ENCODE data around the gene FUT2. TPM values are rescaled to one million over a fixed set of nuclear protein-coding genes. Genes with fewer than 3 reads are reported as not detected.

FUT2 gene
- total RNA-seq, 2 experiments from 2014 or later: not detected

DNA sequence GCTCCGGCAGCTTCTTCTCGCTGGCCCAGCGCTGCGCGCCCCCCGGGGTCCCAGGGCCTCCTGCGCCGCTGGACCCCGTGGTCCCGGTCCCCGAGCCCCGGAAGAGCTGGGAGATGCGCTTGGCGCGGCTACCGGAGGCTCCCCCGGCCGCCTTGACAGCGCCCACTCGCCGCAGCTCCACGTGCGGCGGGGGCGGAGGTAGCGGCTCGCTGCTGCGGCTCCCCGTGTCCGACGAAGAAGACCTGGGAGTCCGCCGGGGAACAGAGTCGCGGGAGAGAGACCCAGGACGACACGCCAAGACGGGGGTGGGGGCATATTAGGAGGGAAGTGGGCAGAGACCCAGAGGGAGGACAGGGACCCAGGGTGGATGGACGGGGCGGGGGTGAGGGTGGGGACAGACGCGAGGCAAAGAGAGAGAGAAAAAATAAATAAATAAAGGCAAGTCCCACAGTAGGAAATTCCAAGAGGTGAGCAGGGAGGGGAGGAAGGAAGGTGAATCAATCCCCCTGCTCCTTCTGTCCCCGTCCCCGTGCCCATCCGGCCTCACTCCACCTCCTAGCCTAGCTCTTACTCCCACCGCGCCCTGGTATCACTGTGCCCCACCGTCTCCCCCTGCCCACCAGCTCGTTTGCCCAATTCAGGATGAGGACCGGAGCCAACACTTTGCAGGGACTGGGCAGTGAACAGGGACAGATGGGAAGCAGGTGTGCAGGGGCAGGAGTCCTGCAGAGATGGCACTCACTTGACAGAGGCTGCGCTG is 43.8 kb downstream of the FUT2 start:
- DNase-seq: no peak
- Mint-ChIP-seq H3K27ac (no peak overlapping the region), H3K9me3 (no peaks in the 10 kb centered on the region), H3K4me1 (ENCODE audit: low read depth) (peaks cover 16% of the 10 kb centered on the region), H3K36me3 (ENCODE audit: low read depth) (no peaks in the 10 kb centered on the region), H3K27me3 (peaks cover 6% of the 10 kb centered on the region), H3K4me3 (peak overlapping the region; percentile 26)
- ATAC-seq: no peak
- intact Hi-C loops (cut with micrococcal nuclease): loop anchor here (10.0 kb wide), 1 partner anchor 95 kb away; the partner anchor contains the start of gene CA11
- ChIA-PET CTCF (interaction anchor here (0.9 to 3.0 kb wide), 11 partner anchors 12 to 98 kb away, joined by 3 to 19 read pairs (median 5); partner anchors contain the start of gene CA11), POLR2A (interaction anchor here (0.6 to 1.4 kb wide), 6 partner anchors 12 to 1141 kb away, joined by 3 to 5 read pairs (median 4); partner anchors contain the start of gene FUT1)
- TF ChIP-seq, protein P1, sequence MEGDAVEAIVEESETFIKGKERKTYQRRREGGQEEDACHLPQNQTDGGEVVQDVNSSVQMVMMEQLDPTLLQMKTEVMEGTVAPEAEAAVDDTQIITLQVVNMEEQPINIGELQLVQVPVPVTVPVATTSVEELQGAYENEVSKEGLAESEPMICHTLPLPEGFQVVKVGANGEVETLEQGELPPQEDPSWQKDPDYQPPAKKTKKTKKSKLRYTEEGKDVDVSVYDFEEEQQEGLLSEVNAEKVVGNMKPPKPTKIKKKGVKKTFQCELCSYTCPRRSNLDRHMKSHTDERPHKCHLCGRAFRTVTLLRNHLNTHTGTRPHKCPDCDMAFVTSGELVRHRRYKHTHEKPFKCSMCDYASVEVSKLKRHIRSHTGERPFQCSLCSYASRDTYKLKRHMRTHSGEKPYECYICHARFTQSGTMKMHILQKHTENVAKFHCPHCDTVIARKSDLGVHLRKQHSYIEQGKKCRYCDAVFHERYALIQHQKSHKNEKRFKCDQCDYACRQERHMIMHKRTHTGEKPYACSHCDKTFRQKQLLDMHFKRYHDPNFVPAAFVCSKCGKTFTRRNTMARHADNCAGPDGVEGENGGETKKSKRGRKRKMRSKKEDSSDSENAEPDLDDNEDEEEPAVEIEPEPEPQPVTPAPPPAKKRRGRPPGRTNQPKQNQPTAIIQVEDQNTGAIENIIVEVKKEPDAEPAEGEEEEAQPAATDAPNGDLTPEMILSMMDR (IDR thresholded peaks at IDR 0.05): no peak

DNA sequence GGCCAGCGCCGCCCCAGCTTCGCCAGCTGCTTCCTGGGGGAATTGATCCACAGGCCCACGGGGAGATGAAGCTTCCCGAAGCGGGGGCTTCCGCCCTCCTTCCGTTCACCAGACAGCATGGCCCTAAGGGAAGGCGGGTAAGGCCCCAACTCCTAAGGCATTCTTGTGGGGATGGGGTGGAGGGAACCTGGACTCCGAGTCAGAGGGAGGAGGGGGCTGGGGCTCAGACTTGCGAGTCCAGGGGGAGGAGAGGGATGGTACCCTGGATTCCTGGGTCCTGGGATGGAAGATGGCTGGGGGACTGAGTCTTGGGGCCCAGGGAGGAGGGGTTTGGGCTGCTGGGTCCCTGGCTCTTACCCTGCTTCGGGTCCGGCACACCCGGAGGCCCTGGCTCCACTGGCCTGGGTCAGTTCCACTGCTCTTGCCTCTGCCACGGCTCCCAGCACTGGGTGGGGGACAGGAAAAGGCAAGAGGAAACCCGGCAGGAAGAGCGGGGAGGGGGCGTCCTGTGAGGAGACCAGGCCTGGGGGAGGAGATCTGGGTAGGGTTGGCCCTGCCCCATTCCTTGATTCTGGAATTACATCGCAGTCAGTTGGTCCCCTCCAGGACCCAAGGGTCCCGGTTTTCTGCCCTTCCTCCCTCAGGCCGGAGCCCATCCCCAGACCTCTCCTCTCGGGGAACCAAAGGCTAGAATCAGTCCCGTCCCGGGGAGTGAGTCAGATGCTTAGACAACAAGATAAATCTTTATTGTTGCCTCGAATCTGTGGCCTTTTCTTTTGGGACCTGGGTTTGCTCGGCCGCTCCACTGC is 44.6 kb downstream of the FUT2 start, which contains the start of gene RASIP1:
Gene RASIP1, minus strand, starts transcription at position 447 of the 809 bp plus-strand sequence. Its CDS starts 328 bp downstream, at position 119.
- Mint-ChIP-seq H3K4me1 (ENCODE audit: low read depth) (peaks cover 16% of the 10 kb centered on the region), H3K36me3 (ENCODE audit: low read depth) (no peaks in the 10 kb centered on the region), H3K9me3 (no peaks in the 10 kb centered on the region), H3K27me3 (peaks cover 9% of the 10 kb centered on the region), H3K4me3 (peak within 1 kb of the TSS; percentile 26), H3K27ac (no peak within 1 kb of the TSS)
- intact Hi-C loops (cut with micrococcal nuclease): loop anchor here (10.0 kb wide), 1 partner anchor 96 kb away; the partner anchor contains the start of gene CA11
- ChIA-PET CTCF (interaction anchor here (1.3 to 2.7 kb wide), 3 partner anchors 20 to 65 kb away, joined by 3 to 18 read pairs (median 6); no protein-coding TSS in a partner anchor), POLR2A (interaction anchor here (1.0 to 1.2 kb wide), 2 partner anchors 14 to 593 kb away, joined by 5 read pairs; no protein-coding TSS in a partner anchor)
- DNase-seq (no peak), ATAC-seq (no peak)
- TF ChIP-seq, protein P1 (IDR thresholded peaks at IDR 0.05): no peak

DNA sequence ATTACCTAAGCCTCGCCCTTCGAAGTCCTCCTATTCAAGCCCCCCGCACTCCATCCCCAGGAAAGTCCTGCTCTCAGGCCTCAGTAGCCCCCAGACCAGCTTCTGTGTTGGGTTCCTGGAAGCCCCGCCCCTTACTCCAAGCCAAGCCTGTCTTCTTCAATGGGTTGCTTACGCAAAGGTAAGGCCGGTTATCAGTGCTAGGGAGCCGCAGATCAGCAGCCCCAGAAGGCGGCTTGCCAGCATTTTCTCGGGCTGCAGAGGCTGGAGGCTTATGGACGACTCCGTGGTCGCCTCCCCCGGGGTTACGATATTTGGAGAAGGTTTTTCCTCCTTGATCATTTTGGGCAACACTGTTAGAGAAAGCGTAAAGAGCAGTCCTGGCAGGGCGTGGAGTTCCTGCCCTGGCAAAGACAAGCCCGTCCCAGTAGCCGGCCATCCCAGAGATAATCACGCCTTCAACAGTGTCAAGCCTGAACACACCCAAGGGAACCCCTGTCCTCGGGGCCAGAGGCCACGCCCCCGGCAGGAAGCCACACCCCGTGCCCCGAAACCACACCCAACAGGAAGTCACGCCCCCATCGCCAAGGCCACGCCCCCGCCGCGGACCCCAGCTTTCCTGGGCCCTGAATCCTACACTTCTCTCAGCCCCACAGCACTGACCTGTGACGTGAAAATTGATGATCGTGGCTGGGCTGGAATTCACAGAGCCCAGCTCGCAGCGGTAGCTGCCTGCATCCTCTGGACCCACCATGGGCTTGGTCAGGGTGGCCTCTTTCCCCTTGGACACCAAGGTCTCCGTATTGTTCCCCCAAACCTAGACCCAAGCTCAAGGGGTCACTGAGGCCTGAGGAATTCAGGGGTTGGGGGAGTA is 45.6 kb downstream of the FUT2 start:
- peak; percentile 17 for ATAC-seq
- Mint-ChIP-seq H3K4me1 (ENCODE audit: low read depth) (peaks cover 21% of the 10 kb centered on the region), H3K9me3 (no peaks in the 10 kb centered on the region), H3K27ac (no peak overlapping the region), H3K36me3 (ENCODE audit: low read depth) (no peaks in the 10 kb centered on the region), H3K27me3 (peaks cover 17% of the 10 kb centered on the region), H3K4me3 (no peak overlapping the region)
- TF ChIP-seq, protein P1 (IDR thresholded peaks at IDR 0.05): no peak
- CTCF ChIA-PET: no interaction called here
- DNase-seq: peak; percentile 65
- intact Hi-C loops (cut with micrococcal nuclease): loop anchor here (10.0 kb wide), 1 partner anchor 97 kb away; the partner anchor contains the start of gene CA11
- POLR2A ChIA-PET: interaction anchor here (1.2 kb wide), 1 partner anchor 16 kb away, joined by 3 read pairs; no protein-coding TSS in a partner anchor

DNA sequence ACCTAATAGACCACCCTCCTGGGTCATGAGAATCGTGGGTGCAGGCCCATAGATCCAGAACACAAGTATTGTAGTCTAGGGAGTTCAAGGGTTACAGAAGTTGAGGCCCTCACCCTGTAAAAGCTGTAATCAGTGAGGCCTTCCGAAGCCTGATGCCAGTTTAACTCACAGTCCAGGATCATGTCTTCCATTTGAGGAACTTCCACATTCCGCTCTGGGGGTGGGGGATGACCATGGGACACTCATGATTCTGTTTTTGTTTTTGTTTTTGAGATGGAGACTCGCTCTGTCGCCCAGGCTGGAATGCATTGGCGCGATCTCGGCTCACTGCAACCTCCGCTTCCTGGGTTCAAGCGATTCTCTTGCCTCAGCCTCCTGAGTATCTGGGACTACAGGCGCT is 46.3 kb downstream of the FUT2 start:
- intact Hi-C loops (cut with micrococcal nuclease): loop anchor here (10.0 kb wide), 1 partner anchor 97 kb away; the partner anchor contains the start of gene CA11
- Mint-ChIP-seq H3K4me3 (no peak overlapping the region), H3K27ac (no peak overlapping the region), H3K9me3 (no peaks in the 10 kb centered on the region), H3K27me3 (peaks cover 18% of the 10 kb centered on the region), H3K36me3 (ENCODE audit: low read depth) (no peaks in the 10 kb centered on the region), H3K4me1 (ENCODE audit: low read depth) (peaks cover 21% of the 10 kb centered on the region)
- ATAC-seq: no peak
- DNase-seq: no peak
- TF ChIP-seq, protein P1 (IDR thresholded peaks at IDR 0.05): no peak
- POLR2A ChIA-PET: interaction anchor here (1.2 kb wide), 1 partner anchor 16 kb away, joined by 3 read pairs; no protein-coding TSS in a partner anchor
- CTCF ChIA-PET: no interaction called here
